Keratinocyte (primary cell): ENCODE results near the gene IL21R. TPM values are rescaled to one million over a fixed set of nuclear protein-coding genes. Genes with fewer than 3 reads are reported as not detected.

Experiments
- DNase-seq: peaks from one replicate; pipeline ENCODE4 v3.0.0-alpha.2; 2011; ENCODE audit warnings: low read depth, missing footprints, low spot score
- FAIRE-seq: peaks from 2 replicates; lab custom pipeline; 2011; peaks lifted over from hg19 to GRCh38; lab: Jason Lieb, UNC
- H2AFZ ChIP-seq: 2 replicates; pipeline ENCODE4 v1.6.0; 2012; ENCODE audit warnings: low read length, control low read depth, inconsistent platforms; ENCODE audit not compliant: control insufficient read depth
- H3K27ac ChIP-seq: 2 replicates; pipeline ENCODE4 v1.5.1; 2011; ENCODE audit warnings: low read length; ENCODE audit not compliant: control insufficient read depth, insufficient read depth
- H3K27me3 ChIP-seq: 3 replicates; pipeline ENCODE4 v1.6.0; 2011; ENCODE audit warnings: low read length; ENCODE audit not compliant: control insufficient read depth, insufficient read depth; ENCODE audit errors: extremely low read depth
- H3K36me3 ChIP-seq, 2 experiments: 2 replicates in 1 of 2; 3 replicates in 1 of 2; pipeline ENCODE4 v1.5.1; 2011; ENCODE audit warnings: low read length in 2 of 2, mild to moderate bottlenecking in 1 of 2; ENCODE audit not compliant: control insufficient read depth in 2 of 2, insufficient read depth in 2 of 2; ENCODE audit errors: extremely low read depth in 1 of 2
- H3K4me1 ChIP-seq: 3 replicates; pipeline ENCODE4 v1.5.1; 2011; ENCODE audit warnings: low read length; ENCODE audit not compliant: control insufficient read depth, insufficient read depth; ENCODE audit errors: extremely low read depth
- H3K4me2 ChIP-seq: 3 replicates; pipeline ENCODE4 v1.6.0; 2011; ENCODE audit warnings: low read depth, low read length; ENCODE audit not compliant: control insufficient read depth, insufficient read depth; ENCODE audit errors: extremely low read depth
- H3K4me3 ChIP-seq, 3 experiments: fragments of 200-600 bp in 1 of 3; sonication (generic) in 1 of 3; 2 replicates in 2 of 3; 3 replicates in 1 of 3; pipeline ENCODE4 v1.5.1; 2011 to 2016; ENCODE audit warnings: low read length in 3 of 3, mild to moderate bottlenecking in 3 of 3, control low read depth in 2 of 3, inconsistent platforms in 1 of 3, low read depth in 1 of 3, mixed read lengths in 1 of 3, mixed run types in 1 of 3, moderate library complexity in 1 of 3; ENCODE audit not compliant: control insufficient read depth in 2 of 3, insufficient read depth in 2 of 3; ENCODE audit errors: extremely low read depth in 1 of 3
- H3K79me2 ChIP-seq: 2 replicates; pipeline ENCODE4 v1.6.0; 2012; ENCODE audit warnings: low read length; ENCODE audit not compliant: control insufficient read depth, insufficient read depth
- H3K9ac ChIP-seq: 3 replicates; pipeline ENCODE4 v1.6.0; 2011; ENCODE audit warnings: low read length; ENCODE audit not compliant: control insufficient read depth, insufficient read depth; ENCODE audit errors: extremely low read depth
- H3K9me1 ChIP-seq: 3 replicates; pipeline ENCODE4 v1.6.0; 2011; ENCODE audit warnings: low read length; ENCODE audit not compliant: control insufficient read depth, insufficient read depth; ENCODE audit errors: extremely low read depth
- H3K9me3 ChIP-seq: 2 replicates; pipeline ENCODE4 v1.5.1; 2012; ENCODE audit warnings: low read depth, low read length; ENCODE audit not compliant: control insufficient read depth
- H4K20me1 ChIP-seq: 3 replicates; pipeline ENCODE4 v1.6.0; 2011; ENCODE audit warnings: low read length; ENCODE audit not compliant: control insufficient read depth, insufficient read depth; ENCODE audit errors: extremely low read depth
- CTCF ChIP-seq, 3 experiments: IDR thresholded peaks in 1 of 3; conservative IDR thresholded peaks in 1 of 3; optimal IDR thresholded peaks in 1 of 3; 2 replicates in 2 of 3; 3 replicates in 1 of 3; pipeline versions ENCODE3 to v1.5.1; 2011; ENCODE audit warnings: low read length in 3 of 3, mild to moderate bottlenecking in 3 of 3, moderate library complexity in 2 of 3, control low read depth in 1 of 3, inconsistent platforms in 1 of 3; ENCODE audit not compliant: insufficient read depth in 2 of 3; ENCODE audit errors: extremely low read depth in 1 of 3
- EZH2 ChIP-seq: IDR thresholded peaks from one replicate; pipeline ENCODE4 v1.6.1; 2012; ENCODE audit warnings: inconsistent platforms, mild to moderate bottlenecking, low read length, moderate library complexity
- dilution Hi-C: fragments of 300-500 bp; cut with MboI; formaldehyde crosslinking; loops from one replicate; pipeline ENCODE4 v1.7.0; 2020; ENCODE audit warnings: low sequenced_read_pairs; ENCODE audit not compliant: extremely low pct_ligation_motif_present
- polyA plus RNA-seq, 5 experiments: library from polyadenylated mRNA; depleted of rRNA in 3 of 5; stranded (reverse) in 3 of 5; stranded (forward) in 1 of 5; unstranded in 1 of 5; fragments of >200 nt; gene quantifications; 1 replicate in 1 of 5; 2 replicates in 3 of 5; 3 replicates in 1 of 5; pipeline versions ENCODE4 v1.2.1 to v1.2.3, GENCODE V29; 2011 to 2012; ENCODE audit warnings: missing spikeins in 2 of 5, low read depth in 1 of 5, low replicate concordance in 1 of 5

IL21R gene
- polyA plus RNA-seq, 1 donor (not counting 4 experiments of a cell fraction or from before 2014, with no cell fraction given): 0.12 TPM

GRCh38 chr16:27436065-27436464 lies 34.1 kb downstream of the IL21R start:
- no peaks in the 10 kb centered on the region for H3K79me2 ChIP-seq
- H3K9me1 ChIP-seq: no peaks in the 10 kb centered on the region
- no peaks in the 10 kb centered on the region for H4K20me1 ChIP-seq
- dilution Hi-C loops: no loop called here
- no peak overlapping the region for H2AFZ ChIP-seq
- no peaks in the 10 kb centered on the region for H3K27me3 ChIP-seq
- TF ChIP-seq EZH2 (no peak), CTCF (optimal IDR thresholded peaks at IDR 0.05 in 1 of 3, IDR thresholded peaks at IDR 0.05 in 1 of 3, conservative IDR thresholded peaks at IDR 0.05 in 1 of 3; ENCODE audit: extremely low read depth in 1 of 3, insufficient read depth in 2 of 3, low read length in 3 of 3) (no peak)
- no peak overlapping the region for H3K4me3 ChIP-seq
- no peak overlapping the region for H3K27ac ChIP-seq
- peaks cover 3% of the 10 kb centered on the region for H3K9me3 ChIP-seq
- peaks cover 14% of the 10 kb centered on the region for H3K4me1 ChIP-seq
- H3K4me2 ChIP-seq: no peak overlapping the region
- no peak for DNase-seq
- no peak for FAIRE-seq
- H3K36me3 ChIP-seq: no peaks in the 10 kb centered on the region
- H3K9ac ChIP-seq: no peak overlapping the region

DNA sequence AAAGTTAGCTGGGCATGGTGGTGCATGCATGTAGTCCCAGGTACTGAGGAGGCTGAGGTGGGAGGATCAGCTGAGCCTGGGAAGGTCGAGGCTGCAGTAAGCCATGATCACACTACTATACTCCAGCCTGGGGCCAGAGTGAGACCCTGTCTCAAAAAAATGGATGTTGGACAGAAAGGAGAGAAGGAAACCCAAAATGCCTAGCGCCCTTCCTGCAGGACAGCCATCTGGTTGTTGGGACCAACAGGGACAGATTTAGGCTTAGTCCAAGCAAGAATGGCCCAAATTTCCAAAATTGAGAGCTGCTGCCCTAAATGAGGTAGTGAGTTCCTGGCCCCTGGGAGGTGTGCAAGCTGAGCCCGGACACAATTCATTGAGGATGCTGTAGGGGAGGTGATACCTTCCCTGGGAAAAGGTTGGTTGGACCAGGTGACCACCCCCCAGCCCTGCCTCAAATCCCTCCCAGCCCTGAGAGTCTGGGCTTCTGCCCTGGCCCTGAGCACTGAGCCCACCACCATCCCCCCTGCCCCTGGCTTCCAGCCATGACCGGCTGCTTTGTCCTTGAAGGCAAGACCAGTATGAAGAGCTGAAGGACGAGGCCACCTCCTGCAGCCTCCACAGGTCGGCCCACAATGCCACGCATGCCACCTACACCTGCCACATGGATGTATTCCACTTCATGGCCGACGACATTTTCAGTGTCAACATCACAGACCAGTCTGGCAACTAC lies 35.1 kb downstream of the IL21R start:
- Histone ChIP-seq H3K4me3 (no peak overlapping the region), H3K36me3 (no peaks in the 10 kb centered on the region), H3K9me1 (no peaks in the 10 kb centered on the region), H3K9ac (no peak overlapping the region), H3K27me3 (no peaks in the 10 kb centered on the region), H3K9me3 (no peaks in the 10 kb centered on the region), H3K4me2 (no peak overlapping the region), H3K4me1 (peaks cover 11% of the 10 kb centered on the region), H3K27ac (no peak overlapping the region), H2AFZ (no peak overlapping the region), H4K20me1 (no peaks in the 10 kb centered on the region), H3K79me2 (no peaks in the 10 kb centered on the region)
- FAIRE-seq (no peak), DNase-seq (no peak)
- dilution Hi-C loops: no loop called here
- TF ChIP-seq CTCF (optimal IDR thresholded peaks at IDR 0.05 in 1 of 3, IDR thresholded peaks at IDR 0.05 in 1 of 3, conservative IDR thresholded peaks at IDR 0.05 in 1 of 3; ENCODE audit: extremely low read depth in 1 of 3, insufficient read depth in 2 of 3, low read length in 3 of 3) (no peak), EZH2 (no peak)
